ENCODE data around the gene DCAF4.
"Not testable (repeated sequence)": the region's sequence is repeated elsewhere in the genome, so short reads cannot be mapped to it uniquely, and the experiment has no call there.

The DCAF4 gene

DNA sequence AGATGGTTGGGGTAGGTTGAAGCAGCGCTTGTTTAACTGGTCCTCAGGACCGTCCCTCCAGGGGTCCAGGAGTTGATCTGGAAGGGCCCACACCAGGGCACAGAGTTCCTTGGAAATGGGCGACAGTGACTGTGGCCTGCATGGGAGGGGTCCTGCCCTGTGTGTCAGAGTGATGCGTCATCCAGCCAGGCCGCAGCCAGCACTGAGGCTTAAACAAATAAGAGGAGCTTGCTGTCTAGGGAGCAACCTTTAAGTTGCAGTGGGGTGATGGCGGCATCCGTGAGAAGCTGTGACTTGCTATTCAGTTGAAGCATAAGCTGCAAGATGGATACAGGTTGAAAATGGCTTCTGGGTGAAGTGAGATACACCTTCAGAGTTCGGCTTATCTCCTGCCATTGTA, 20.2 kb downstream of the DCAF4 start:
- Mint-ChIP-seq H3K27ac (no peak overlapping the region), H3K27me3 (ENCODE audit: low read depth, poor library complexity) (no peaks in the 10 kb centered on the region), H3K9me3 (no peaks in the 10 kb centered on the region), H3K36me3 (ENCODE audit: low read depth) (peaks cover 39% of the 10 kb centered on the region), H3K4me1 (no peaks in the 10 kb centered on the region), H3K4me3 (no peak overlapping the region)
- DNase-seq: no peak
- no peak for TF ChIP-seq CTCF (IDR thresholded peaks at IDR 0.05)

- Mint-ChIP-seq H3K4me3 (no peak overlapping the region), H3K27me3 (ENCODE audit: low read depth, poor library complexity) (no peaks in the 10 kb centered on the region), H3K36me3 (ENCODE audit: low read depth) (peaks cover 42% of the 10 kb centered on the region), H3K9me3 (no peaks in the 10 kb centered on the region), H3K27ac (peak overlapping the region; percentile 84), H3K4me1 (no peaks in the 10 kb centered on the region)
- DNase-seq: no peak
- TF ChIP-seq CTCF (IDR thresholded peaks at IDR 0.05): no peak
Measured at GRCh38 chr14:72947366-72948160, 21.3 kb downstream of the DCAF4 start.

DNA sequence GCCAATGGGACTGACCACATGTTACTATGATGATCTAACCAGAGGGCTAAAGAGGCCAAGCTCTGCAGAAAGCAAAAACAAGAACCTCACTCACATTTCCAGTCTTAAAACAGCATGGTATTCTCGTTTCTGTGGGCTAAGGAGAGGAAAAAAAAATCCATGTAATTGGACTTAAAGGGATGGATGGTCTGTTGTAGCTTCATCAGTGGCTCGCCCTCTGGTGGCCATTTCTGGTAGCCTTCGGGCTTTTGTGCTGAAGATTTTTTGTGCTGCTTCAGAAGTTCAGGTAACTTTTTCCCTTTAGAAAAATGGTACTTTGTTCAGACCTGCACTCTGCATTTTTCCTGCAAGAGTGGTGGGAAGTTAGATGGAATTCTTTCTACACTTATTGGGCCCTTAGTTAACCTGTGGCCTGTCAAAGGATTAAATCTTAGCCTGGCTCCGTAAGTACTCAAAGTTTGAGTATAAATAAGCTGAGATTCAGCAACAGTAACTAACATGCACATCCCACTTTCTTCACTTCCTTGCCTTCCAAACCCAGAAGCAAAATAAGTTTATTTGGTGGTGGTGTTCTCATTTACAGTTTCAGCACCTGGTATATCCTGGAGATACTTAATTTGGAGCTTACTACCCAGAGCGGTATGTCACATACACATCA, 22.3 kb downstream of the DCAF4 start:
- TF ChIP-seq CTCF (IDR thresholded peaks at IDR 0.05): peak; percentile 90
- peak; percentile 83 for DNase-seq
- Mint-ChIP-seq H3K9me3 (no peaks in the 10 kb centered on the region), H3K36me3 (ENCODE audit: low read depth) (peaks cover 36% of the 10 kb centered on the region), H3K27me3 (ENCODE audit: low read depth, poor library complexity) (no peaks in the 10 kb centered on the region), H3K4me1 (no peaks in the 10 kb centered on the region), H3K27ac (no peak overlapping the region), H3K4me3 (no peak overlapping the region)

GRCh38 chr14:72952171-72952570, 25.9 kb downstream of the DCAF4 start:
- Mint-ChIP-seq H3K9me3 (no peaks in the 10 kb centered on the region), H3K27me3 (ENCODE audit: low read depth, poor library complexity) (no peaks in the 10 kb centered on the region), H3K36me3 (ENCODE audit: low read depth) (peaks cover 51% of the 10 kb centered on the region), H3K4me3 (no peak overlapping the region), H3K4me1 (no peaks in the 10 kb centered on the region), H3K27ac (no peak overlapping the region)
- no peak for DNase-seq
- TF ChIP-seq CTCF (IDR thresholded peaks at IDR 0.05): no peak

DNA sequence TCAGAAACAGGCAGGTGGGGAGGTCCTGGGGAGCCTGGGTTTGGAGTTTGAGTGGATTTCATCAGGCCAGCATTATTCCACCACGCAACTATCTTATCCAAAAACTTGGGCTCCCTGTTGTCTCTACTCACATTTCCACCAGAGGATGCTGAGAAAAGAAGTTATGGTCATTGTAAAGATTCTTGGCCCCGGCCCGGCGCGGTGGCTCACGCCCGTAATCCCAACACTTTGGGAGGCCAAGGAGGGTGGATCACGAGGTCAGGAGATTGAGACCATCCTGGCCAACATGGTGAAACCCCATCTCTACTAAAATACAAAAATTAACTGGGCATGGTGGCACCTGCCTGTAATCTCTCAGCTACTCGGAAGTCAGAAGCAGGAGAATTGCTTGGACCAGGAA, 30.5 kb downstream of the DCAF4 start:
- not testable (repeated sequence) for DNase-seq; H3K27me3 Mint-ChIP-seq (ENCODE audit: low read depth, poor library complexity); H3K4me3 Mint-ChIP-seq; H3K4me1 Mint-ChIP-seq; H3K9me3 Mint-ChIP-seq; H3K27ac Mint-ChIP-seq
- peaks cover 72% of the 10 kb centered on the region for H3K36me3 Mint-ChIP-seq (ENCODE audit: low read depth)

DNA sequence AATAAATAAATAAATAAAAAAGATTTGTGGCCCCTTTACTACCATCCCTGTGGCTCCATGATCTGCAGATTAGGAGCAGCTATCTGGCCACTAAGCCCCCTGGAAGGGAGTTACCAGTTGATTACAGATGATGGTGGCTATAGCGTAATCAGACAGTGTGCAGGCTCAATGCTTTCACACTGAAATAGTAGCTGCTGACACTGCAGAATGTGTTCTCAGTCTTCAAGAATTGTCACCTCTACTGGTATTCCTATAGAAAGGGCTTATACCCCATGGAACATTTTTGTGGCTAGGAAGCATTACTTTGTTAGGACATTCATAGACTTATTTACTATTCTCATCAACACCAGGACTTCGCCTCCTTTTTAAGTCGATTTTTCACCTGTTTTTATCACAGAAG, 30.9 kb downstream of the DCAF4 start:
- no peak overlapping the region for H3K4me3 Mint-ChIP-seq
- H3K27ac Mint-ChIP-seq: peak overlapping the region; percentile 93
- peaks cover 2% of the 10 kb centered on the region for H3K27me3 Mint-ChIP-seq (ENCODE audit: low read depth, poor library complexity)
- H3K4me1 Mint-ChIP-seq: no peaks in the 10 kb centered on the region
- no peaks in the 10 kb centered on the region for H3K9me3 Mint-ChIP-seq
- DNase-seq: no peak
- no peak for TF ChIP-seq CTCF (IDR thresholded peaks at IDR 0.05)
- peaks cover 68% of the 10 kb centered on the region for H3K36me3 Mint-ChIP-seq (ENCODE audit: low read depth)
